CD14-positive monocyte (primary cell): ENCODE data around the gene GPR3. TPM values are rescaled to one million over a fixed set of nuclear protein-coding genes. Genes with fewer than 3 reads are reported as not detected.

Source experiments
- DNase-seq, 3 donors: peaks; one replicate each; pipeline ENCODE4 v3.0.0-alpha.2; 2011 to 2022
- H2AFZ ChIP-seq: 2 replicates; pipeline ENCODE4 v1.6.0; 2012; ENCODE audit warnings: mild to moderate bottlenecking, low read depth, low read length, inconsistent platforms; ENCODE audit not compliant: insufficient read depth, poor library complexity, severe bottlenecking
- H3K27ac ChIP-seq, 2 donors: 1 replicate in 1 of 2; 2 replicates in 1 of 2; pipeline ENCODE4 v1.5.1; 2012 to 2013; ENCODE audit warnings: low read length in 2 of 2, control low read depth in 1 of 2, inconsistent platforms in 1 of 2, low read depth in 1 of 2, mild to moderate bottlenecking in 1 of 2
- H3K27me3 ChIP-seq, 2 donors: one replicate each; pipeline versions ENCODE4 v1.6.0 to v1.6.1; 2011 to 2013; ENCODE audit warnings: low read length in 2 of 2; ENCODE audit not compliant: control insufficient read depth in 2 of 2, insufficient read depth in 2 of 2
- H3K36me3 ChIP-seq, 2 donors: replicated peaks in 1 of 2; 1 replicate in 1 of 2; 2 replicates in 1 of 2; pipeline versions ENCODE4 v1.5.1 to v1.6.1; 2012 to 2013; ENCODE audit warnings: low read length in 2 of 2, control low read depth in 1 of 2, inconsistent platforms in 1 of 2, mild to moderate bottlenecking in 1 of 2; ENCODE audit not compliant: insufficient read depth in 2 of 2, control insufficient read depth in 1 of 2
- H3K4me1 ChIP-seq, 2 donors: 1 replicate in 1 of 2; 2 replicates in 1 of 2; pipeline versions ENCODE4 v1.5.1 to v1.6.1; 2012 to 2013; ENCODE audit warnings: low read length in 2 of 2, control low read depth in 1 of 2, inconsistent platforms in 1 of 2, mild to moderate bottlenecking in 1 of 2, moderate library complexity in 1 of 2; ENCODE audit not compliant: insufficient read depth in 2 of 2, control insufficient read depth in 1 of 2
- H3K4me2 ChIP-seq: replicated peaks from 2 replicates; pipeline ENCODE3; 2012; ENCODE audit warnings: low read length, moderate library complexity, mild to moderate bottlenecking; ENCODE audit not compliant: poor library complexity, severe bottlenecking; ENCODE audit errors: extremely low read depth
- H3K4me3 ChIP-seq, 3 experiments: fragments of 200-600 bp in 1 of 3; sonication (generic) in 1 of 3; replicated peaks in 1 of 3; 1 replicate in 2 of 3; 2 replicates in 1 of 3; pipeline ENCODE4 v1.5.1; 2011 to 2013; ENCODE audit warnings: low read length in 3 of 3, mild to moderate bottlenecking in 3 of 3, control low read depth in 2 of 3, low read depth in 2 of 3, inconsistent platforms in 1 of 3, moderate library complexity in 1 of 3
- H3K79me2 ChIP-seq: 2 replicates; pipeline ENCODE4 v1.6.0; 2012; ENCODE audit warnings: mild to moderate bottlenecking, control low read depth, inconsistent platforms, low read length, moderate library complexity; ENCODE audit not compliant: insufficient read depth
- H3K9ac ChIP-seq: 2 replicates; pipeline ENCODE4 v1.6.0; 2017; ENCODE audit warnings: low read length, mild to moderate bottlenecking; ENCODE audit not compliant: insufficient read depth, poor library complexity, severe bottlenecking
- H3K9me3 ChIP-seq, 2 donors: replicated peaks in 1 of 2; 1 replicate in 1 of 2; 2 replicates in 1 of 2; pipeline versions ENCODE4 v1.5.1 to v1.6.1; 2012 to 2013; ENCODE audit warnings: low read length in 2 of 2, control low read depth in 1 of 2; ENCODE audit not compliant: control insufficient read depth in 1 of 2, insufficient read depth in 1 of 2
- H4K20me1 ChIP-seq: 2 replicates; pipeline ENCODE4 v1.6.0; 2012; ENCODE audit warnings: mild to moderate bottlenecking, low read length, control low read depth, moderate library complexity; ENCODE audit not compliant: insufficient read depth
- H3K27ac Mint-ChIP-seq, 7 donors: one replicate each; pipeline ENCODE4 v1.8.0; 2020; ENCODE audit warnings: mild to moderate bottlenecking in 7 of 7, mixed read lengths in 7 of 7, moderate library complexity in 6 of 7, inconsistent platforms in 2 of 7
- H3K27me3 Mint-ChIP-seq, 3 donors: one replicate each; pipeline ENCODE4 v1.8.0; 2021 to 2022; ENCODE audit warnings: low read depth in 3 of 3, mild to moderate bottlenecking in 3 of 3, mixed read lengths in 3 of 3, moderate library complexity in 3 of 3, inconsistent platforms in 1 of 3
- H3K36me3 Mint-ChIP-seq, 2 donors: one replicate each; pipeline ENCODE4 v1.8.0; 2020; ENCODE audit warnings: mixed read lengths in 2 of 2, inconsistent platforms in 1 of 2, mild to moderate bottlenecking in 1 of 2
- H3K4me1 Mint-ChIP-seq: one replicate; pipeline ENCODE4 v1.8.0; 2020; ENCODE audit warnings: mild to moderate bottlenecking, mixed read lengths
- H3K4me3 Mint-ChIP-seq, 2 donors: one replicate each; pipeline ENCODE4 v1.8.0; 2020; ENCODE audit warnings: mild to moderate bottlenecking in 2 of 2, mixed read lengths in 2 of 2, moderate library complexity in 1 of 2
- H3K9me3 Mint-ChIP-seq, 7 donors: one replicate each; pipeline ENCODE4 v1.8.0; 2020 to 2022; ENCODE audit warnings: mixed read lengths in 7 of 7, mild to moderate bottlenecking in 6 of 7, moderate library complexity in 6 of 7, inconsistent platforms in 2 of 7
- WGBS: methylation state at CpG from one replicate; pipeline ENCODE4 v1.1.5; 2013; ENCODE audit warnings: missing lambda C conversion rate; ENCODE audit not compliant: insufficient coverage; 5-methylcytosine and 5-hydroxymethylcytosine counted together
- intact Hi-C, 2 donors: fragments of 100-400 bp; cut with micrococcal nuclease; formaldehyde crosslinking; loops; one replicate each; pipeline versions ENCODE4 v1.15.0 to v1.15.1; 2023
- polyA plus RNA-seq, 3 donors: library from polyadenylated mRNA; depleted of rRNA in 1 of 3; unstranded in 2 of 3; stranded (reverse) in 1 of 3; fragments of 300-500 nt in 2 of 3; fragments of >200 nt in 1 of 3; fragmentation: Illumina TruSeq in 2 of 3; gene quantifications; 1 replicate in 2 of 3; 2 replicates in 1 of 3; pipeline ENCODE4 v1.2.3, GENCODE V29; 2012 to 2021
- TF ChIP-seq, protein P1 (sequence below): fragments of 200-600 bp; IDR thresholded peaks from one replicate; pipeline ENCODE4 v1.8.0; 2022; ENCODE audit warnings: antibody characterized with exemption, mild to moderate bottlenecking

The GPR3 gene
- polyA plus RNA-seq, 3 donors: 0.26 to 2.7 TPM; not detected in 1

GRCh38 chr1:27418326-27419185 lies 26.1 kb downstream of the GPR3 start:
- Histone ChIP-seq H3K79me2 (peaks cover 95% of the 10 kb centered on the region), H3K9me3 (no peaks in the 10 kb centered on the region), H3K27ac (peak overlapping the region in 1 of 2 donors; percentile 42), H3K4me2 (no peak overlapping the region), H3K4me1 (peaks cover 15 to 21% of the 10 kb centered on the region in 2 donors), H3K4me3 (no peak overlapping the region), H3K27me3 (no peaks in the 10 kb centered on the region), H4K20me1 (peaks cover 100% of the 10 kb centered on the region), H3K9ac (no peak overlapping the region), H3K36me3 (peaks cover 55 to 69% of the 10 kb centered on the region in 2 donors), H2AFZ (no peak overlapping the region)
- H3K4me3 Mint-ChIP-seq: no peak overlapping the region
- peak in 1 of 3 donors; percentile 29 for DNase-seq
- WGBS: 82% methylated on average over 9 of the region's 14 CpGs
- no peaks in the 10 kb centered on the region for H3K9me3 Mint-ChIP-seq
- TF ChIP-seq, protein P1, sequence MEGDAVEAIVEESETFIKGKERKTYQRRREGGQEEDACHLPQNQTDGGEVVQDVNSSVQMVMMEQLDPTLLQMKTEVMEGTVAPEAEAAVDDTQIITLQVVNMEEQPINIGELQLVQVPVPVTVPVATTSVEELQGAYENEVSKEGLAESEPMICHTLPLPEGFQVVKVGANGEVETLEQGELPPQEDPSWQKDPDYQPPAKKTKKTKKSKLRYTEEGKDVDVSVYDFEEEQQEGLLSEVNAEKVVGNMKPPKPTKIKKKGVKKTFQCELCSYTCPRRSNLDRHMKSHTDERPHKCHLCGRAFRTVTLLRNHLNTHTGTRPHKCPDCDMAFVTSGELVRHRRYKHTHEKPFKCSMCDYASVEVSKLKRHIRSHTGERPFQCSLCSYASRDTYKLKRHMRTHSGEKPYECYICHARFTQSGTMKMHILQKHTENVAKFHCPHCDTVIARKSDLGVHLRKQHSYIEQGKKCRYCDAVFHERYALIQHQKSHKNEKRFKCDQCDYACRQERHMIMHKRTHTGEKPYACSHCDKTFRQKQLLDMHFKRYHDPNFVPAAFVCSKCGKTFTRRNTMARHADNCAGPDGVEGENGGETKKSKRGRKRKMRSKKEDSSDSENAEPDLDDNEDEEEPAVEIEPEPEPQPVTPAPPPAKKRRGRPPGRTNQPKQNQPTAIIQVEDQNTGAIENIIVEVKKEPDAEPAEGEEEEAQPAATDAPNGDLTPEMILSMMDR: no peak
- intact Hi-C loops: loop anchor here in 1 of 2 donors (5.0 to 10.0 kb wide), 2 partner anchors 186 to 244 kb away; partner anchors contain the start of gene AHDC1
- peaks cover 28% of the 10 kb centered on the region for H3K4me1 Mint-ChIP-seq
- H3K27ac Mint-ChIP-seq: peak overlapping the region; percentile 26 to 85 (median 51)
- no peaks in the 10 kb centered on the region for H3K27me3 Mint-ChIP-seq
- peaks cover 56 to 71% of the 10 kb centered on the region in 2 donors for H3K36me3 Mint-ChIP-seq

GRCh38 chr1:27423709-27424108 lies 31.3 kb downstream of the GPR3 start:
- TF ChIP-seq, protein P1: no peak
- Histone ChIP-seq H3K4me2 (no peak overlapping the region), H3K27ac (peak overlapping the region in 1 of 2 donors; percentile 65), H3K79me2 (peaks cover 100% of the 10 kb centered on the region), H3K9me3 (no peaks in the 10 kb centered on the region), H3K9ac (no peak overlapping the region), H2AFZ (no peak overlapping the region), H3K4me1 (peaks cover 37 to 38% of the 10 kb centered on the region in 2 donors), H3K36me3 (peaks cover 24 to 51% of the 10 kb centered on the region in 2 donors), H4K20me1 (peaks cover 87% of the 10 kb centered on the region), H3K27me3 (no peaks in the 10 kb centered on the region), H3K4me3 (no peak overlapping the region)
- H3K9me3 Mint-ChIP-seq: no peaks in the 10 kb centered on the region
- peaks cover 41 to 59% of the 10 kb centered on the region in 2 donors for H3K36me3 Mint-ChIP-seq
- peak overlapping the region in 3 of 7 donors; percentile 2 to 56 (median 6) for H3K27ac Mint-ChIP-seq
- intact Hi-C loops: loop anchor here in 1 of 2 donors (10.0 kb wide), 1 partner anchor 51 kb away; no protein-coding TSS in a partner anchor
- DNase-seq: no peak
- no peaks in the 10 kb centered on the region for H3K27me3 Mint-ChIP-seq
- WGBS: no CpG with 5 or more reads among the region's 4 CpGs
- H3K4me1 Mint-ChIP-seq: peaks cover 50% of the 10 kb centered on the region
- H3K4me3 Mint-ChIP-seq: no peak overlapping the region
